Stomach (tissue), 9 donors: ENCODE measurements around the gene PCDHA9. TPM values are rescaled to one million over a fixed set of nuclear protein-coding genes. Genes with fewer than 3 reads are reported as not detected.
"Not testable (repeated sequence)": the region's sequence is repeated elsewhere in the genome, so short reads cannot be mapped to it uniquely, and the experiment has no call there.

Experiments used
- DNase-seq, 2 donors: peaks; one replicate each; pipeline versions ENCODE4 v3.0.0 to v3.0.0-alpha.2; 2013 to 2019
- H3K27ac ChIP-seq, 5 donors: fragments of 200-600 bp in 4 of 5; sonication (generic) in 4 of 5; one replicate each; pipeline ENCODE4 v1.5.1; 2013 to 2019; ENCODE audit warnings: mild to moderate bottlenecking in 1 of 5, moderate library complexity in 1 of 5
- H3K27me3 ChIP-seq, 3 donors: fragments of 200-600 bp; sonication (generic); one replicate each; pipeline ENCODE4 v1.5.1; 2017 to 2019; ENCODE audit warnings: mixed run types in 1 of 3
- H3K36me3 ChIP-seq, 4 donors: fragments of 200-600 bp; sonication (generic); 1 replicate in 3 of 4; 2 replicates in 1 of 4; pipeline ENCODE4 v1.5.1; 2016 to 2019
- H3K4me1 ChIP-seq, 4 donors: fragments of 200-600 bp; sonication (generic); one replicate each; pipeline ENCODE4 v1.5.1; 2016 to 2019
- H3K4me3 ChIP-seq, 4 donors: fragments of 200-600 bp; sonication (generic) in 3 of 4; one replicate each; pipeline ENCODE4 v1.5.1; 2016 to 2019; ENCODE audit warnings: mild to moderate bottlenecking in 1 of 4
- H3K9me3 ChIP-seq, 4 donors: fragments of 200-600 bp; sonication (generic); one replicate each; pipeline ENCODE4 v1.5.1; 2016 to 2019
- EP300 ChIP-seq: sonication (generic); formaldehyde crosslinking; IDR thresholded peaks from one replicate; pipeline ENCODE4 v1.6.1; 2017; ENCODE audit warnings: antibody characterized with exemption
- POLR2A ChIP-seq, 4 donors: fragments of 450-650 bp; IDR thresholded peaks; one replicate each; pipeline ENCODE4 v1.6.1; 2016; ENCODE audit warnings: antibody characterized with exemption in 4 of 4, control low read depth in 2 of 4, mild to moderate bottlenecking in 1 of 4, moderate library complexity in 1 of 4
- POLR2AphosphoS5 ChIP-seq, 3 donors: sonication (generic); formaldehyde crosslinking; IDR thresholded peaks; one replicate each; pipeline ENCODE4 v1.6.1; 2016; ENCODE audit warnings: antibody characterized with exemption in 3 of 3
- WGBS, 5 donors: extraction: QIAGEN DNeasy Blood & Tissue Kit in 3 of 5; methylation state at CpG; one replicate each; pipeline versions ENCODE4 v1.1.5 to v1.1.7; 2013 to 2018; 5-methylcytosine and 5-hydroxymethylcytosine counted together
- intact Hi-C: fragments of 100-400 bp; cut with DNase I; formaldehyde crosslinking; loops from one replicate; pipeline ENCODE4 v1.15.1; 2023; ENCODE audit warnings: low total_unique reads
- polyA plus RNA-seq, 3 donors: library from polyadenylated mRNA; stranded (reverse); fragments of 200-250 nt; gene quantifications; one replicate each; pipeline ENCODE4 v1.2.3, GENCODE V29; 2013
- total RNA-seq, 5 donors: library from RNA; depleted of rRNA; stranded (reverse); fragments of >200 nt; gene quantifications; one replicate each; pipeline versions ENCODE4 v1.1.0 to v1.2.3, GENCODE V29; 2014 to 2016
- TF ChIP-seq, protein P1 (sequence below), 7 experiments: fragments of 450-650 bp in 4 of 7; fragments of 200-600 bp in 3 of 7; sonication (generic) in 3 of 7; IDR thresholded peaks; one replicate each; pipeline ENCODE4 v1.5.1; 2016 to 2019; ENCODE audit warnings: antibody characterized with exemption in 7 of 7, control low read depth in 2 of 7, mild to moderate bottlenecking in 1 of 7
- donor health status: healthy with polysubstance abuse.
- donor health status: Bipolar disorder and iron deficiency.
- donor health status: healthy.

Gene PCDHA9
- total and polyA plus RNA-seq, 8 donors: 0.03 to 3.3 (median 0.59) TPM; not detected in 4

DNA sequence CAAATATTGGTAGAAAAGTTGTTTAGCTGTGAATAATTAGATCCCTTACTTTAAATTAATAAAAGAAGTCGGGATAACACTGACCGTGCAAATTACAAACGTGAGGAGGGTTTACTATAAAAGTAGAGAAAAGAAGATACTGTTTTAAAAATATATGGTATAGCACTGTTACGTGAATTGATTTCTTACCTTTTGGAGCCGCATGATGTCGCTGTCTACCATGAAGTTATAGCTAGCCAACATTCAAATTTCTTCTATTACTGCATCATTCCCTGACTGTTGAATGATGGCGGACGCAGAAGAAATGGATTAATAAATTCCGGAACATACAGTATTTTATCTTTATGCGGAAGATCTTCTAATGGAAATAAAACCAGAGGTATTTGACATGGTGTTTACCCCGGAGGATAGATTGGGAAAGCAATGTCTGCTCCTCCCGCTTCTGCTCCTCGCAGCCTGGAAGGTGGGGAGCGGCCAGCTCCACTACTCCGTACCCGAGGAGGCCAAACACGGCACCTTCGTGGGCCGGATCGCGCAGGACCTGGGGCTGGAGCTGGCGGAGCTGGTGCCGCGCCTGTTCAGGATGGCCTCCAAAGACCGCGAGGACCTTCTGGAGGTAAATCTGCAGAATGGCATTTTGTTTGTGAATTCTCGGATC, 20.3 kb upstream of the PCDHA9 start, which contains the start of gene PCDHA6:
Gene PCDHA6 (plus strand): TSS at position 257 of the 658 bp plus-strand sequence. CDS start 132 bp downstream, at position 389.
- H3K27ac ChIP-seq: no peak within 1 kb of the TSS
- peak within 1 kb of the TSS in 1 of 4 donors; percentile 23 for H3K4me3 ChIP-seq
- WGBS, 5 donors: 15 to 26% (median 21%) methylated on average over 19 to 27 of the region's 27 CpGs
- H3K4me1 ChIP-seq: no peaks in the 10 kb centered on the region
- DNase-seq: peak in 1 of 2 donors; percentile 13
- peaks cover 14 to 62% (median 57%) of the 10 kb centered on the region in 4 donors for H3K9me3 ChIP-seq
- TF ChIP-seq EP300: no peak
- TF ChIP-seq, protein P1, sequence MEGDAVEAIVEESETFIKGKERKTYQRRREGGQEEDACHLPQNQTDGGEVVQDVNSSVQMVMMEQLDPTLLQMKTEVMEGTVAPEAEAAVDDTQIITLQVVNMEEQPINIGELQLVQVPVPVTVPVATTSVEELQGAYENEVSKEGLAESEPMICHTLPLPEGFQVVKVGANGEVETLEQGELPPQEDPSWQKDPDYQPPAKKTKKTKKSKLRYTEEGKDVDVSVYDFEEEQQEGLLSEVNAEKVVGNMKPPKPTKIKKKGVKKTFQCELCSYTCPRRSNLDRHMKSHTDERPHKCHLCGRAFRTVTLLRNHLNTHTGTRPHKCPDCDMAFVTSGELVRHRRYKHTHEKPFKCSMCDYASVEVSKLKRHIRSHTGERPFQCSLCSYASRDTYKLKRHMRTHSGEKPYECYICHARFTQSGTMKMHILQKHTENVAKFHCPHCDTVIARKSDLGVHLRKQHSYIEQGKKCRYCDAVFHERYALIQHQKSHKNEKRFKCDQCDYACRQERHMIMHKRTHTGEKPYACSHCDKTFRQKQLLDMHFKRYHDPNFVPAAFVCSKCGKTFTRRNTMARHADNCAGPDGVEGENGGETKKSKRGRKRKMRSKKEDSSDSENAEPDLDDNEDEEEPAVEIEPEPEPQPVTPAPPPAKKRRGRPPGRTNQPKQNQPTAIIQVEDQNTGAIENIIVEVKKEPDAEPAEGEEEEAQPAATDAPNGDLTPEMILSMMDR (IDR thresholded peaks at IDR 0.05): no peak
- no peak for TF ChIP-seq POLR2A (IDR thresholded peaks at IDR 0.05)
- no peak for TF ChIP-seq POLR2AphosphoS5 (IDR thresholded peaks at IDR 0.05)
- no peaks in the 10 kb centered on the region for H3K36me3 ChIP-seq
- intact Hi-C loops: no loop called here
- peaks cover 0 to 70% (median 6%) of the 10 kb centered on the region in 3 donors for H3K27me3 ChIP-seq

DNA sequence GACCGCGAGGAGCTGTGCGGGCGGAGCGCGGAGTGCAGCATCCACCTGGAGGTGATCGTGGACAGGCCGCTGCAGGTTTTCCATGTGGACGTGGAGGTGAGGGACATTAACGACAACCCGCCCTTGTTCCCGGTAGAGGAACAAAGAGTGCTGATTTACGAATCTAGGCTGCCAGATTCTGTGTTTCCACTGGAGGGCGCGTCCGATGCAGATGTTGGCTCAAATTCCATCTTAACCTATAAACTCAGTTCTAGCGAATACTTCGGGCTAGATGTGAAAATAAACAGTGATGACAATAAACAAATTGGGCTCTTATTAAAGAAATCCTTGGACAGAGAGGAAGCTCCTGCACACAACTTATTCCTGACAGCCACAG, 19.8 kb upstream of the PCDHA9 start:
- intact Hi-C loops: no loop called here
- peaks cover 14 to 62% (median 52%) of the 10 kb centered on the region in 4 donors for H3K9me3 ChIP-seq
- DNase-seq: no peak
- peak overlapping the region in 1 of 4 donors; percentile 23 for H3K4me3 ChIP-seq
- no peak overlapping the region for H3K27ac ChIP-seq
- 17 to 28% (median 20%) methylated on average over 18 of the region's 18 CpGs for WGBS, 5 donors
- TF ChIP-seq, protein P1 (IDR thresholded peaks at IDR 0.05): no peak
- no peak for TF ChIP-seq EP300
- no peaks in the 10 kb centered on the region for H3K4me1 ChIP-seq
- H3K27me3 ChIP-seq: peaks cover 0 to 64% (median 6%) of the 10 kb centered on the region in 3 donors
- H3K36me3 ChIP-seq: no peaks in the 10 kb centered on the region

- peaks cover 0 to 70% (median 10%) of the 10 kb centered on the region in 3 donors for H3K27me3 ChIP-seq
- intact Hi-C loops, DNase-seq, H3K36me3 ChIP-seq, H3K4me3 ChIP-seq, H3K4me1 ChIP-seq, H3K27ac ChIP-seq: not testable (repeated sequence)
- peaks cover 20 to 65% (median 54%) of the 10 kb centered on the region in 4 donors for H3K9me3 ChIP-seq
- WGBS, 5 donors: 42 to 51% (median 49%) methylated on average over 31 to 106 of the region's 106 CpGs
These were observed 18.4 kb upstream of the PCDHA9 start for GRCh38 chr5:140829511-140830501.

DNA sequence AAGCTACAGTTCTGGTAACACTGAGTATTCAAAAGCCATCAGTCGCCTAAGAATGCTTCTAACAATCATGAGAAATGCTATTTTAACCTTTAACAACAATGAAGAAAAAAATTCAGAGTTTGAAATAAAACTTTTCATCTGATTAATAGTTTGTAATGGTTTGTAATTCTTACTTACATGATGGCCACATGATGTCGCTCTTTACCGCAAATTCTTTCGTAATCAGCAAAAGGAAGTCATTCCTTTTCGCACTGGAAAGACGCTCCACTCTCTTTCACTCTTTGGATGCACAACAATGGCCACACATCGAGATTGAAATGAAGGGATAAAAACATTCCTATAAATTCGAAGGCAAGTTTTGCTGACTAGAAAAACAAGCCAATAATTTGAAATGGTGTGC, 14.2 kb upstream of the PCDHA9 start, which contains the start of gene PCDHA7:
Gene PCDHA7 (plus strand): TSS at position 277 of the 400 bp plus-strand sequence. CDS start 115 bp downstream, at position 392.
- WGBS, 5 donors: 10 to 18% (median 12%) methylated on average over 8 of the region's 8 CpGs
- peak in 1 of 2 donors; percentile 28 for DNase-seq
- Histone ChIP-seq H3K36me3 (no peaks in the 10 kb centered on the region), H3K4me1 (no peaks in the 10 kb centered on the region), H3K27me3 (peaks cover 0 to 71% (median 4%) of the 10 kb centered on the region in 3 donors), H3K4me3 (peak within 1 kb of the TSS in 3 of 4 donors; percentile 9 to 24 (median 13)), H3K27ac (no peak within 1 kb of the TSS), H3K9me3 (peaks cover 28 to 70% (median 53%) of the 10 kb centered on the region in 4 donors)
- TF ChIP-seq EP300 (no peak), POLR2A (IDR thresholded peaks at IDR 0.05) (no peak), POLR2AphosphoS5 (IDR thresholded peaks at IDR 0.05) (no peak)
- TF ChIP-seq, protein P1 (IDR thresholded peaks at IDR 0.05): no peak
- intact Hi-C loops: no loop called here

- DNase-seq, H3K27ac ChIP-seq, H3K36me3 ChIP-seq, H3K4me1 ChIP-seq, intact Hi-C loops: not testable (repeated sequence)
- Histone ChIP-seq H3K4me3 (peak overlapping the region in 3 of 4 donors; percentile 9 to 24 (median 13)), H3K9me3 (peaks cover 26 to 69% (median 48%) of the 10 kb centered on the region in 4 donors), H3K27me3 (peaks cover 0 to 66% (median 4%) of the 10 kb centered on the region in 3 donors)
- 20 to 27% (median 24%) methylated on average over 12 to 27 of the region's 38 CpGs for WGBS, 5 donors
These were observed 13.7 kb upstream of the PCDHA9 start for GRCh38 chr5:140834439-140835008.
